Osteocyte (in vitro differentiated cells): ENCODE measurements around the gene SLC2A9. TPM values are rescaled to one million over a fixed set of nuclear protein-coding genes. Genes with fewer than 3 reads are reported as not detected.

ENCODE experiments used
- DNase-seq: peaks from one replicate; pipeline ENCODE4 v3.0.0; 2021; ENCODE audit warnings: mixed read lengths; ENCODE audit not compliant: unreplicated experiment; ENCODE audit errors: extremely low spot score
- H3K27ac Mint-ChIP-seq: one replicate; pipeline ENCODE4 v1.8.0; 2021; ENCODE audit warnings: mild to moderate bottlenecking, mixed read lengths; ENCODE audit not compliant: unreplicated experiment
- H3K27me3 Mint-ChIP-seq: one replicate; pipeline ENCODE4 v1.8.0; 2021; ENCODE audit warnings: mixed read lengths; ENCODE audit not compliant: unreplicated experiment
- H3K36me3 Mint-ChIP-seq: one replicate; pipeline ENCODE4 v1.8.0; 2021; ENCODE audit warnings: mixed read lengths; ENCODE audit not compliant: unreplicated experiment
- H3K4me1 Mint-ChIP-seq: one replicate; pipeline ENCODE4 v1.8.0; 2021; ENCODE audit warnings: mixed read lengths; ENCODE audit not compliant: unreplicated experiment
- H3K4me3 Mint-ChIP-seq: one replicate; pipeline ENCODE4 v1.8.0; 2021; ENCODE audit warnings: mild to moderate bottlenecking, moderate library complexity, mixed read lengths; ENCODE audit not compliant: unreplicated experiment
- H3K9me3 Mint-ChIP-seq: one replicate; pipeline ENCODE4 v1.8.0; 2021; ENCODE audit warnings: mixed read lengths; ENCODE audit not compliant: unreplicated experiment
- CTCF ChIP-seq: fragments of 200-600 bp; sonication (generic); IDR thresholded peaks from 2 replicates; pipeline ENCODE4 v1.5.0; 2021; ENCODE audit warnings: antibody characterized with exemption, mild to moderate bottlenecking, moderate library complexity
- total RNA-seq: library from RNA; stranded (reverse); gene quantifications from 2 replicates; pipeline ENCODE4 v1.2.1, GENCODE V29; 2021

The SLC2A9 gene
- total RNA-seq, 1 donor from 2014 or later, result 0.43 TPM

GRCh38 chr4:10041036-10041435 is 19.7 kb upstream of the SLC2A9 start:
- no peak for TF ChIP-seq CTCF
- Mint-ChIP-seq H3K36me3 (no peaks in the 10 kb centered on the region), H3K9me3 (peaks cover 18% of the 10 kb centered on the region), H3K4me1 (no peaks in the 10 kb centered on the region), H3K4me3 (no peak overlapping the region), H3K27me3 (peaks cover 2% of the 10 kb centered on the region), H3K27ac (no peak overlapping the region)
- DNase-seq, result no peak

- Mint-ChIP-seq H3K27ac (no peak overlapping the region), H3K27me3 (peaks cover 2% of the 10 kb centered on the region), H3K4me1 (no peaks in the 10 kb centered on the region), H3K36me3 (no peaks in the 10 kb centered on the region), H3K4me3 (no peak overlapping the region), H3K9me3 (peaks cover 18% of the 10 kb centered on the region)
- no peak for DNase-seq
- no peak for TF ChIP-seq CTCF
These were observed 19.0 kb upstream of the SLC2A9 start for GRCh38 chr4:10040049-10040892.

- H3K27ac Mint-ChIP-seq, result no peak overlapping the region
- TF ChIP-seq CTCF, result no peak
- peaks cover 5% of the 10 kb centered on the region for H3K27me3 Mint-ChIP-seq
- no peaks in the 10 kb centered on the region for H3K36me3 Mint-ChIP-seq
- H3K4me1 Mint-ChIP-seq, result peaks cover 9% of the 10 kb centered on the region
- DNase-seq, result no peak
- H3K9me3 Mint-ChIP-seq, result no peaks in the 10 kb centered on the region
- no peak overlapping the region for H3K4me3 Mint-ChIP-seq
These were observed 15.6 kb upstream of the SLC2A9 start for GRCh38 chr4:10036807-10037342.

- no peak for DNase-seq
- Mint-ChIP-seq H3K27ac (no peak overlapping the region), H3K36me3 (no peaks in the 10 kb centered on the region), H3K4me1 (peaks cover 10% of the 10 kb centered on the region), H3K9me3 (no peaks in the 10 kb centered on the region), H3K27me3 (peaks cover 5% of the 10 kb centered on the region), H3K4me3 (no peak overlapping the region)
- TF ChIP-seq CTCF, result no peak
These were observed 13.8 kb upstream of the SLC2A9 start for GRCh38 chr4:10035130-10035529.

GRCh38 chr4:10034612-10035104 is 13.4 kb upstream of the SLC2A9 start:
- no peak overlapping the region for H3K27ac Mint-ChIP-seq
- H3K9me3 Mint-ChIP-seq, result no peaks in the 10 kb centered on the region
- no peak for DNase-seq
- H3K4me3 Mint-ChIP-seq, result no peak overlapping the region
- no peak for TF ChIP-seq CTCF
- no peaks in the 10 kb centered on the region for H3K36me3 Mint-ChIP-seq
- H3K4me1 Mint-ChIP-seq, result peaks cover 10% of the 10 kb centered on the region
- peaks cover 5% of the 10 kb centered on the region for H3K27me3 Mint-ChIP-seq
